Measurements from ENCODE around the gene ABCG8.

ABCG8 gene

DNA sequence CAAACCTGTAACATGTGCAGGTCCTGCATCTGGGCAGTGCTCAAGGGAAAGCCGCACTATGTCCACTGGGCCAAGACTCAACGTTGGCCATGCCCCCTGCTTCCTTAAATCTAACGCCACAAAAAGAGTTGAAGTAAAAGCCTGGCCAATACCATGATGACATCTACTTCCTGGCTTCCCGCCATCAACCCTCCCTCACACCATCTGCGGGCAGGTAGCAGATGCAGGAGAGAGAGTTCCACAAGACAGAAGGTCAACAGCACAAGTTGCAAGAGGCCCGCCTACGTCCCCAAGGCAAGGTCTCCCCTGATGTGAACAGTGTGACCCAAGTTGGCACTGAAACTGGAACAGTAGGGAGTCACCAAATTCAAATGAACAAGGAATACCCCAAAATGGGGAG is 48.4 kb downstream of the ABCG8 start:
- Histone ChIP-seq H3K79me1 (ENCODE audit: low read length) (no peaks in the 10 kb centered on the region), H3K9ac (ENCODE audit: low read length) (no peak overlapping the region), H4K8ac (ENCODE audit: low read depth, low read length) (no peak overlapping the region), H3K27ac (ENCODE audit: low read depth, low read length) (no peak overlapping the region), H2BK15ac (replicated peaks; ENCODE audit: low read depth) (no peak overlapping the region), H3K18ac (ENCODE audit: low read length) (no peak overlapping the region), H3K36me3 (ENCODE audit: control insufficient read depth, insufficient read depth, low read length) (peaks cover 5% of the 10 kb centered on the region), H2BK5ac (ENCODE audit: low read length) (no peak overlapping the region), H3K4ac (ENCODE audit: low read depth, low read length) (no peak overlapping the region), H3K4me1 (ENCODE audit: control insufficient read depth, low read depth, low read length) (no peaks in the 10 kb centered on the region), H4K5ac (ENCODE audit: low read length) (no peak overlapping the region), H3K4me3 (ENCODE audit: low read length) (no peak overlapping the region), H3K23ac (ENCODE audit: low read length) (no peak overlapping the region), H3K56ac (ENCODE audit: low read length) (no peak overlapping the region), H2AK5ac (ENCODE audit: low read length) (no peak overlapping the region), H3K27me3 (ENCODE audit: insufficient read depth, low read length, poor library complexity) (no peaks in the 10 kb centered on the region), H2BK120ac (ENCODE audit: low read depth, low read length) (no peak overlapping the region), H3K79me2 (ENCODE audit: control insufficient read depth, insufficient read depth, low read length) (no peaks in the 10 kb centered on the region), H3K4me2 (ENCODE audit: low read length) (no peak overlapping the region)
- no peak for DNase-seq
- WGBS (ENCODE audit: extremely low coverage, insufficient coverage, low lambda C conversion rate), result no CpG with 5 or more reads among the region's 7 CpGs

DNA sequence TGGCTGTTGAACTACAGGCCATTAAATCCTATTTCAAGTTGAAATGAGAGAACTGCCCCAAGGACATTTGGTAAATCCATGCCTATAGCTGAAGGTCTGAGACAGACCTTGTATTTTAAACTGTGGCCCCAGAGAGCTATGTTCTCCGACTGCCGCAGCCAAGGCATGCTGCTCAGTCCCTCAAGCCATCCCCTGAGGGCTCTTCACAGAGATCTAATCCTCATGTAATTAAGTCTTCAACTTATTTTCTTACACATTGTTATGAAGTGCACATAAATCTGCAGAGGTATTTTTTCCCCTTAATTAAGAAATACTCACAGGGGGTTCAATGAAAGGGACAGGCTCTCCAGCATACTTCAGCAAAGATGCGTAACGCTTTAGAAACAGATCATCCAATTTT is 50.6 kb downstream of the ABCG8 start:
- H2AK5ac ChIP-seq (ENCODE audit: low read length), result no peak overlapping the region
- H3K9ac ChIP-seq (ENCODE audit: low read length), result no peak overlapping the region
- no peak overlapping the region for H4K5ac ChIP-seq (ENCODE audit: low read length)
- no peaks in the 10 kb centered on the region for H3K4me1 ChIP-seq (ENCODE audit: control insufficient read depth, low read depth, low read length)
- H3K4me2 ChIP-seq (ENCODE audit: low read length), result no peak overlapping the region
- H3K18ac ChIP-seq (ENCODE audit: low read length), result no peak overlapping the region
- no peak overlapping the region for H3K4ac ChIP-seq (ENCODE audit: low read depth, low read length)
- H3K27me3 ChIP-seq (ENCODE audit: insufficient read depth, low read length, poor library complexity), result no peaks in the 10 kb centered on the region
- no peaks in the 10 kb centered on the region for H3K79me1 ChIP-seq (ENCODE audit: low read length)
- no CpG with 5 or more reads among the region's 4 CpGs for WGBS (ENCODE audit: extremely low coverage, insufficient coverage, low lambda C conversion rate)
- peaks cover 7% of the 10 kb centered on the region for H3K36me3 ChIP-seq (ENCODE audit: control insufficient read depth, insufficient read depth, low read length)
- H2BK120ac ChIP-seq (ENCODE audit: low read depth, low read length), result no peak overlapping the region
- no peak overlapping the region for H4K8ac ChIP-seq (ENCODE audit: low read depth, low read length)
- no peak overlapping the region for H2BK15ac ChIP-seq (replicated peaks; ENCODE audit: low read depth)
- DNase-seq, result no peak
- no peak overlapping the region for H2BK5ac ChIP-seq (ENCODE audit: low read length)
- no peak overlapping the region for H3K23ac ChIP-seq (ENCODE audit: low read length)
- no peak overlapping the region for H3K27ac ChIP-seq (ENCODE audit: low read depth, low read length)
- no peak overlapping the region for H3K56ac ChIP-seq (ENCODE audit: low read length)
- no peaks in the 10 kb centered on the region for H3K79me2 ChIP-seq (ENCODE audit: control insufficient read depth, insufficient read depth, low read length)
- no peak overlapping the region for H3K4me3 ChIP-seq (ENCODE audit: low read length)

DNA sequence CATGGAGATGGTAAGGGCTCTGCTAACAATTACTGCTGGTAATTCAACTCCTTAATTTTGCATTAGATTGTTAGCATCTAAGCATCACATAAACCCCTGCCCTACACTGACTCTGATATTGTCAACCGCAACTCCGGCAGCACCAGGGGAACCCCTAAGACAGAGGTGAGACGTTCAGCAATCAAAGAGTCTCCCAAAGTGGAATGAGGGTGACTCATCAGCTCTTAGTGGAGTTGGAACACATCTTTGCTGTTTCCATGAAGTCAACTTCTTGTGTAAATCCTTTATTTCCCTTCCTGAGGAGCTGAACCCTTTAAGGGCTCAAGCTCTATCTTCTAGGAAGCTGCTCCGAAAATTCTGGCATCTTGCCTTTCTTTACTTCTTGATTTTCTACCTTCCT is 52.1 kb downstream of the ABCG8 start:
- Histone ChIP-seq H2BK15ac (replicated peaks; ENCODE audit: low read depth) (no peak overlapping the region), H3K4ac (ENCODE audit: low read depth, low read length) (no peak overlapping the region), H3K23ac (ENCODE audit: low read length) (no peak overlapping the region), H4K8ac (ENCODE audit: low read depth, low read length) (no peak overlapping the region), H3K9ac (ENCODE audit: low read length) (no peak overlapping the region), H2AK5ac (ENCODE audit: low read length) (no peak overlapping the region), H2BK5ac (ENCODE audit: low read length) (no peak overlapping the region), H4K5ac (ENCODE audit: low read length) (no peak overlapping the region), H2BK120ac (ENCODE audit: low read depth, low read length) (no peak overlapping the region), H3K4me2 (ENCODE audit: low read length) (no peak overlapping the region), H3K27me3 (ENCODE audit: insufficient read depth, low read length, poor library complexity) (no peaks in the 10 kb centered on the region), H3K4me3 (ENCODE audit: low read length) (no peak overlapping the region), H3K36me3 (ENCODE audit: control insufficient read depth, insufficient read depth, low read length) (peaks cover 7% of the 10 kb centered on the region), H3K18ac (ENCODE audit: low read length) (no peak overlapping the region), H3K79me2 (ENCODE audit: control insufficient read depth, insufficient read depth, low read length) (no peaks in the 10 kb centered on the region), H3K56ac (ENCODE audit: low read length) (no peak overlapping the region), H3K4me1 (ENCODE audit: control insufficient read depth, low read depth, low read length) (no peaks in the 10 kb centered on the region), H3K79me1 (ENCODE audit: low read length) (no peaks in the 10 kb centered on the region), H3K27ac (ENCODE audit: low read depth, low read length) (no peak overlapping the region)
- DNase-seq, result no peak
- WGBS (ENCODE audit: extremely low coverage, insufficient coverage, low lambda C conversion rate), result no CpG with 5 or more reads among the region's 4 CpGs

DNA sequence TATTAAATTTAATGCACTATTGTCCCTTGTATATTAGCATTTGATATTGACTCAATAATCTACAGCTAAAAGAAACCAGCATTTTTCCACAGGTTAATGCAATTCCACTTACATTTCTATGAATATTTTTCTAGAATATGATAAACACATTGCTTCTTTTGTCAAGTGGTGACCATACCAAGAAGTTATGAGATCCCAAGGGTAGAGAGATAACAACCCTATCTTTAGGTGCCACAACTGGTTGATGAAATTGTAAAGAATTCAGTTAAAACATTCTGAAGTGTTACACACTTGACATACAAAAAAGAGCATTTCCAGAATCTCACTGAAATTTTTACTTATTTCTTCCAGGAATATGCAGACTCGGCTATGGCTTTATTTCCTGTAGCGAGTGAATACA is 56.0 kb downstream of the ABCG8 start:
- no peak overlapping the region for H2AK5ac ChIP-seq (ENCODE audit: low read length)
- no peak overlapping the region for H3K4ac ChIP-seq (ENCODE audit: low read depth, low read length)
- H3K79me2 ChIP-seq (ENCODE audit: control insufficient read depth, insufficient read depth, low read length), result no peaks in the 10 kb centered on the region
- no peak overlapping the region for H4K5ac ChIP-seq (ENCODE audit: low read length)
- H3K4me3 ChIP-seq (ENCODE audit: low read length), result no peak overlapping the region
- H3K27ac ChIP-seq (ENCODE audit: low read depth, low read length), result no peak overlapping the region
- H3K36me3 ChIP-seq (ENCODE audit: control insufficient read depth, insufficient read depth, low read length), result peaks cover 10% of the 10 kb centered on the region
- no peak overlapping the region for H4K8ac ChIP-seq (ENCODE audit: low read depth, low read length)
- no peaks in the 10 kb centered on the region for H3K4me1 ChIP-seq (ENCODE audit: control insufficient read depth, low read depth, low read length)
- no peak overlapping the region for H3K9ac ChIP-seq (ENCODE audit: low read length)
- H2BK15ac ChIP-seq (replicated peaks; ENCODE audit: low read depth), result no peak overlapping the region
- no peak overlapping the region for H3K18ac ChIP-seq (ENCODE audit: low read length)
- DNase-seq, result no peak
- no peak overlapping the region for H3K4me2 ChIP-seq (ENCODE audit: low read length)
- no peaks in the 10 kb centered on the region for H3K27me3 ChIP-seq (ENCODE audit: insufficient read depth, low read length, poor library complexity)
- H3K79me1 ChIP-seq (ENCODE audit: low read length), result peaks cover 1% of the 10 kb centered on the region
- H3K23ac ChIP-seq (ENCODE audit: low read length), result no peak overlapping the region
- H2BK120ac ChIP-seq (ENCODE audit: low read depth, low read length), result no peak overlapping the region
- WGBS (ENCODE audit: extremely low coverage, insufficient coverage, low lambda C conversion rate), result no CpG with 5 or more reads among the region's 2 CpGs
- no peak overlapping the region for H3K56ac ChIP-seq (ENCODE audit: low read length)
- H2BK5ac ChIP-seq (ENCODE audit: low read length), result no peak overlapping the region

DNA sequence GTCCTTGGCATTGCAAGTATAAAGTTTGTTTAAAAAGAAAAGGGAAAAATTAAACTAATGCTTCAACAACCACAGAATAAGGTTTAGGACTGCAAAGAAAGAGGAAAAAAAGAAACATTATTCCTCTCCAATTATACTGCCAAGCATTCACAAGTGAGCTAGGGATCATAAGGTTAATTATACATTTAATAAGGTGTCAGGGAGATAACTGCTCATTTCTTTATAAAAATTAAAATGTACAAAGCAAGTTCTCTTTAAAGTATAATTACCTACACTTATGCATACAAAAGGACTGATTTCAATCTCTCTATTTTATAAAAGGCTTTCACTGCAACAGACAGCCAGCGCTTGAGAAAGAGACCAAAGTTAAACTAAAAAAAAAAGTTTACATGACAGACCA is 58.1 kb downstream of the ABCG8 start:
- Histone ChIP-seq H3K18ac (ENCODE audit: low read length) (no peak overlapping the region), H3K9ac (ENCODE audit: low read length) (no peak overlapping the region), H3K79me1 (ENCODE audit: low read length) (peaks cover 1% of the 10 kb centered on the region), H3K4ac (ENCODE audit: low read depth, low read length) (no peak overlapping the region), H3K36me3 (ENCODE audit: control insufficient read depth, insufficient read depth, low read length) (peaks cover 11% of the 10 kb centered on the region), H3K27ac (ENCODE audit: low read depth, low read length) (no peak overlapping the region), H3K56ac (ENCODE audit: low read length) (no peak overlapping the region), H4K5ac (ENCODE audit: low read length) (no peak overlapping the region), H3K79me2 (ENCODE audit: control insufficient read depth, insufficient read depth, low read length) (no peaks in the 10 kb centered on the region), H4K8ac (ENCODE audit: low read depth, low read length) (no peak overlapping the region), H2BK5ac (ENCODE audit: low read length) (no peak overlapping the region), H3K4me3 (ENCODE audit: low read length) (no peak overlapping the region), H2BK120ac (ENCODE audit: low read depth, low read length) (no peak overlapping the region), H3K4me1 (ENCODE audit: control insufficient read depth, low read depth, low read length) (no peaks in the 10 kb centered on the region), H3K4me2 (ENCODE audit: low read length) (no peak overlapping the region), H3K23ac (ENCODE audit: low read length) (no peak overlapping the region), H3K27me3 (ENCODE audit: insufficient read depth, low read length, poor library complexity) (no peaks in the 10 kb centered on the region), H2BK15ac (replicated peaks; ENCODE audit: low read depth) (no peak overlapping the region), H2AK5ac (ENCODE audit: low read length) (no peak overlapping the region)
- DNase-seq, result no peak
- WGBS (ENCODE audit: extremely low coverage, insufficient coverage, low lambda C conversion rate), result no CpG with 5 or more reads among the region's 1 CpG

DNA sequence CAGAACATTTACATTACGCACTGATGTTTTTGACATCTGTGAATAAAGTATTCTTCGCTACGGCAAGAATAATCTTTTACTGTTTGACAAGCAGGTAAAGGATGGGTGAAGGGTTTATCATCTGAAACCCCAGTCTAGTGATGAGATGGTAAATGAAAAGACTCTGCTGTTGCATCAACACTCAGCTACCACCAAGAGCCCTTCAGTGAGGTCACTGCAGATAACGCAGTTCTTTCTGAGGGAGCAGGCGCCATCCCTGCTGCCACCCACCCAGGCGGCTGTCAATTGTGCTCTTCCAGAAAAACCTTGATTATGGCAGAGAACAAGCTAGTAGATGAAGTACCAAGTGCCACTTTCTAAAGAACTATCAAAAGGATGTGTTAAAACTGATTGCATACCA is 58.7 kb downstream of the ABCG8 start:
- Histone ChIP-seq H3K4me1 (ENCODE audit: control insufficient read depth, low read depth, low read length) (no peaks in the 10 kb centered on the region), H3K79me1 (ENCODE audit: low read length) (peaks cover 1% of the 10 kb centered on the region), H3K4me3 (ENCODE audit: low read length) (no peak overlapping the region), H2AK5ac (ENCODE audit: low read length) (no peak overlapping the region), H3K27ac (ENCODE audit: low read depth, low read length) (no peak overlapping the region), H2BK15ac (replicated peaks; ENCODE audit: low read depth) (no peak overlapping the region), H4K8ac (ENCODE audit: low read depth, low read length) (no peak overlapping the region), H3K4me2 (ENCODE audit: low read length) (no peak overlapping the region), H3K23ac (ENCODE audit: low read length) (no peak overlapping the region), H3K36me3 (ENCODE audit: control insufficient read depth, insufficient read depth, low read length) (peaks cover 11% of the 10 kb centered on the region), H2BK120ac (ENCODE audit: low read depth, low read length) (no peak overlapping the region), H2BK5ac (ENCODE audit: low read length) (no peak overlapping the region), H3K9ac (ENCODE audit: low read length) (no peak overlapping the region), H3K79me2 (ENCODE audit: control insufficient read depth, insufficient read depth, low read length) (no peaks in the 10 kb centered on the region), H4K5ac (ENCODE audit: low read length) (no peak overlapping the region), H3K56ac (ENCODE audit: low read length) (no peak overlapping the region), H3K18ac (ENCODE audit: low read length) (no peak overlapping the region), H3K27me3 (ENCODE audit: insufficient read depth, low read length, poor library complexity) (no peaks in the 10 kb centered on the region), H3K4ac (ENCODE audit: low read depth, low read length) (no peak overlapping the region)
- DNase-seq, result no peak
- no CpG with 5 or more reads among the region's 6 CpGs for WGBS (ENCODE audit: extremely low coverage, insufficient coverage, low lambda C conversion rate)

Measured in mesendoderm (in vitro differentiated cells).